ENCODE results near the gene RD3L.
"Not testable (repeated sequence)": the region's sequence is repeated elsewhere in the genome, so short reads cannot be mapped to it uniquely, and the experiment has no call there.

The RD3L gene

GRCh38 chr14:103930051-103930604, 12.2 kb downstream of the RD3L start:
- H3K4me3 ChIP-seq (ENCODE audit: low read length): no peak overlapping the region
- TF ChIP-seq CTCF (IDR thresholded peaks at IDR 0.05; ENCODE audit: insufficient read depth, low read depth, low read length, missing control alignments): no peak
- no peak for DNase-seq (ENCODE audit: low read depth)

- H3K4me3 ChIP-seq (ENCODE audit: low read length): no peak within 1 kb of the TSS
- no peak for TF ChIP-seq CTCF (IDR thresholded peaks at IDR 0.05; ENCODE audit: insufficient read depth, low read depth, low read length, missing control alignments)
- DNase-seq (ENCODE audit: low read depth): no peak
Measured at GRCh38 chr14:103928011-103928890, 14.1 kb downstream of the RD3L start, which contains the start of gene TDRD9. Gene TDRD9 (plus strand): TSS chr14:103928456. CDS start chr14:103928510, 54 bp downstream.

- no peak for TF ChIP-seq CTCF (IDR thresholded peaks at IDR 0.05; ENCODE audit: insufficient read depth, low read depth, low read length, missing control alignments)
- H3K4me3 ChIP-seq (ENCODE audit: low read length): no peak overlapping the region
- no peak for DNase-seq (ENCODE audit: low read depth)
Measured at GRCh38 chr14:103927566-103927965, 14.8 kb downstream of the RD3L start.

DNA sequence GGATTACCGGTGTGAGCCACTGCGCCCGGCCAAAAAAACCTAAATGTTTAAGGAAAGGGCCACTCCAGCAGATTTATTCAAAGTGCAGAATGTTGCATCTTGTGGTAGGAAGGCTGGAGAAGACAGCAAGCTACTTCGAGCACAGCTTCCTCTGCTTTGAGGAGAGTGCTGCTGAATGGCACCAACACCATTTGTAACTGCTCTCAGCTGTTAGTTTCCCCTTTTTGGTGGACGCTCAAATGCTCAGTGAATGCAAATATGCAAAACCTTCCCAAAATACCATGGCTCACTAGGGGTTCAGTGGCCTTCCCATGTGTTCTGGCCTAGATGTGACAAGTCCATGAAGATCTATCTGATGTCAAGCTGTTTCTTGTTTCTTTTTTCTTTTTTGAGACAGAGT, 17.0 kb downstream of the RD3L start:
- H3K4me3 ChIP-seq (ENCODE audit: low read length): no peak overlapping the region
- no peak for DNase-seq (ENCODE audit: low read depth)

GRCh38 chr14:103923863-103924262, 18.5 kb downstream of the RD3L start:
- no peak for TF ChIP-seq CTCF (IDR thresholded peaks at IDR 0.05; ENCODE audit: insufficient read depth, low read depth, low read length, missing control alignments)
- DNase-seq (ENCODE audit: low read depth): no peak
- H3K4me3 ChIP-seq (ENCODE audit: low read length): no peak overlapping the region

More for the DNA sequence above, 17.0 kb downstream of the RD3L start:
- TF ChIP-seq CTCF (IDR thresholded peaks at IDR 0.05; ENCODE audit: insufficient read depth, low read depth, low read length, missing control alignments): no peak

- not testable (repeated sequence) for DNase-seq (ENCODE audit: low read depth)
- peak overlapping the region; percentile 25 for H3K4me3 ChIP-seq (ENCODE audit: low read length)
Measured at GRCh38 chr14:103921855-103922200, 20.5 kb downstream of the RD3L start.

DNA sequence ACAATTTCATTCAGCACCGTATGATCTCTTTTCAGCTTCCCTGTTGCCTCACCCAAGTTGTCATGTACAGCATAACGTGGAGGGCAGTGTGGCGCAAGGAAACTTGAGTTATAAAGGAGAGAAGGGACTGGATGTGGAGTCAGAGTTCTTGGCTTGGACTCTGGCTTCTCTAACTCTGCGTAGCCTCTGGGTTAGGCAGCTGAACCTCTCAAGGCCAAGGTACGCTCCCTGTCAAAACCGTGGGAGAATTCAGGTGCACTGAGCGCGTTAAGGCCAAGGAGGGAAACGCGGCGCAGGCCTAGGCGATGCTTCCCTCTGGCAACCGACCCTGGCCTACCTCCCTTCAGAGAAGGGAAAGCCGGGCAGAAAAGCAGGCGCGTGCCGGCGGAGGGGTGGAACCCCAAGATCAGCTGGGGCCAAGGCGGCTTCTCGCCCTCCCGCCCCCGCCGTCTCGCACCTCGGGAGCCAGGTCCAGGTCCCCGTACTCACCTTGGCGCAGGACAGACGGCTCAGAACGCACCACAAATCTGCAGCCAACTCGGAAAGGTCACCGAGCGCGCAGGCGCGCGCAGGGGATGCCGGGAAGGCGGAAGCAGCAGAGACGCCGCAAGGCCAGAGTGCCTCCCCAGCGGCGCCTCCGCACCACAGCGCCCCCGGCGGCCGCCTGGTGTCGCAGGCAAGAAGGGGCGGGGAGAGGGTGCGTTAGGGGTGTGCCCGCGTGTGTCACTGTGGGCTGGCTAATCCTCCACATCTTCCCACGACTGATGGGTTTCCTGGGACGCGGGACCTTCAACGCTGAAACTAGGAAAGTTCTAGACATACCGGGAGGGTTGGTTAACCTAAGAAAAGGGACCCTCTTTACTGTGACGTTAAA, 21.1 kb downstream of the RD3L start:
- peak overlapping the region; percentile 71 for H3K4me3 ChIP-seq (ENCODE audit: low read length)
- peak; percentile 72 for TF ChIP-seq CTCF (IDR thresholded peaks at IDR 0.05; ENCODE audit: insufficient read depth, low read depth, low read length, missing control alignments)
- peak; percentile 96 for DNase-seq (ENCODE audit: low read depth)
